ENCODE data around the gene VAV1. TPM values are rescaled to one million over a fixed set of nuclear protein-coding genes. Genes with fewer than 3 reads are reported as not detected.

VAV1 gene
- total and polyA plus RNA-seq, 2 experiments from 2014 or later = 0.82 to 1.8 TPM

- TF ChIP-seq ZNF462 (CRISPR knock-in tag; IDR thresholded peaks at IDR 0.05) = no peak
These were observed 91.9 kb downstream of the VAV1 start (continued) for GRCh38 chr19:6864325-6864940.

- no peaks in the 10 kb centered on the region for H3K9me2 ChIP-seq (ENCODE audit: insufficient read depth)
- no peak for ATAC-seq
- H3F3A ChIP-seq (replicated peaks; ENCODE audit: low read depth) = no peaks in the 10 kb centered on the region
- no peak overlapping the region for H3K4me3 Mint-ChIP-seq
- no peaks in the 10 kb centered on the region for H3K4me1 Mint-ChIP-seq
- H3K4me2 ChIP-seq = no peak overlapping the region
- H3K4me3 ChIP-seq = no peak overlapping the region
- H3K27ac Mint-ChIP-seq = no peak overlapping the region
- H3K27me3 Mint-ChIP-seq (ENCODE audit: insufficient read depth, low read depth, poor library complexity) = peaks cover 8% of the 10 kb centered on the region
- no peaks in the 10 kb centered on the region for H3K27me3 ChIP-seq (ENCODE audit: insufficient read depth)
- no peaks in the 10 kb centered on the region for H3K36me3 ChIP-seq (ENCODE audit: insufficient read depth)
- no peak overlapping the region for H2AFZ ChIP-seq
- no peak overlapping the region for H3K27ac ChIP-seq (ENCODE audit: low read depth)
- H3K36me3 Mint-ChIP-seq (ENCODE audit: low read depth) = peaks cover 26% of the 10 kb centered on the region
- no peaks in the 10 kb centered on the region for H3K79me2 ChIP-seq (replicated peaks; ENCODE audit: insufficient read depth)
- H4K20me1 ChIP-seq (replicated peaks; ENCODE audit: insufficient read depth) = no peaks in the 10 kb centered on the region
- no peaks in the 10 kb centered on the region for H3K4me1 ChIP-seq (ENCODE audit: insufficient read depth)
- peaks cover 78% of the 10 kb centered on the region for H3K9me3 Mint-ChIP-seq
- no peak for DNase-seq (ENCODE audit: low spot score)
- TF ChIP-seq REST (IDR thresholded peaks at IDR 0.05; ENCODE audit: unreplicated experiment) (no peak), NANOG (IDR thresholded peaks at IDR 0.05; ENCODE audit: borderline replicate concordance) (no peak), CTCF (conservative IDR thresholded peaks at IDR 0.05; ENCODE audit: low read depth in 2 of 2) (no peak), ETS1 (IDR thresholded peaks at IDR 0.05) (no peak), EZH2phosphoT487 (IDR thresholded peaks at IDR 0.05; ENCODE audit: unreplicated experiment) (no peak), CREB1 (CRISPR knock-in tag; IDR thresholded peaks at IDR 0.05; ENCODE audit: low read depth) (no peak), ZNF114 (CRISPR knock-in tag; IDR thresholded peaks at IDR 0.05) (no peak), JUNB (IDR thresholded peaks at IDR 0.05; ENCODE audit: unreplicated experiment) (no peak), ZNF331 (CRISPR knock-in tag; IDR thresholded peaks at IDR 0.05; ENCODE audit: low read depth) (no peak)
These were observed 93.3 kb downstream of the VAV1 start for GRCh38 chr19:6865849-6866248.

Data from GM23338 (cell line).